ENCODE data around the gene GRAP.

DNA sequence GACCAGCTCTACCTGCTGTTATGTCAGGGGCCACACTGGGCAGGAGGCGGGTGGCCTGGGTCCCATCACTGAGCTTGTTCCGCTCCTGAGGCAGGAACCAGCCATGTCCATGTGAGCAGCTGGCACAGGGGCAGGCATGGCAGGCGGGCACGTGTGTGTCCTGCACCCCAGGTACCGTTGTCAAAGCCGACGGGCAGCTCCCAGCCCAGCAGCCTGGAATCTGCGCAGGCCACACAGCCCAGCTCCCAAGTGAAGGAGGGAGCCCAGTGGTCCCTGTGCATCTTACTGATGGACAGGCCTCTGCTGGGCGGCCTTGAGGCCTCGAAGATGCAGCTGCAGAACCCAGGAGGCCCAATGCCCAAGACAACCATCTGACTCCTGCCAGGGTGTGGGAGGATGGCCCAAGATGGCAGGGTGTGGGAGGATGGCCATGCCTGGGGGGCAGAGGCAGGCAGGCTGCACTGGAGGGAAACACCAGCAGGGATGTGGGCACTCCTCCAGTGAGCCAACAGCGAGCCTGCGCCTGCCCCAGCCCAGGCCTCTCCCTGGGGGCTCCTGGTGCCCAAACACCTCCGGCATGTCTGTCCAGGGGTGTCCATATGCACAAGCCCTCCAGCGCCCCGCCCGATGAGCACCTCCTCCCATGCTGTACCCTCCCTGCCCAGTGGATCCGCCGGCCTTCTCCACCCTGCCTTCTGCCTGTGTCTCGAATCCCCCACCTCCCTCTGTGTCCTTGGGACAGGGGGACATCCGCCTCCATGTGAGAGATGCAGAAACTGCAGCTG, 55.0 kb downstream of the GRAP start:
- TF ChIP-seq, protein P1, sequence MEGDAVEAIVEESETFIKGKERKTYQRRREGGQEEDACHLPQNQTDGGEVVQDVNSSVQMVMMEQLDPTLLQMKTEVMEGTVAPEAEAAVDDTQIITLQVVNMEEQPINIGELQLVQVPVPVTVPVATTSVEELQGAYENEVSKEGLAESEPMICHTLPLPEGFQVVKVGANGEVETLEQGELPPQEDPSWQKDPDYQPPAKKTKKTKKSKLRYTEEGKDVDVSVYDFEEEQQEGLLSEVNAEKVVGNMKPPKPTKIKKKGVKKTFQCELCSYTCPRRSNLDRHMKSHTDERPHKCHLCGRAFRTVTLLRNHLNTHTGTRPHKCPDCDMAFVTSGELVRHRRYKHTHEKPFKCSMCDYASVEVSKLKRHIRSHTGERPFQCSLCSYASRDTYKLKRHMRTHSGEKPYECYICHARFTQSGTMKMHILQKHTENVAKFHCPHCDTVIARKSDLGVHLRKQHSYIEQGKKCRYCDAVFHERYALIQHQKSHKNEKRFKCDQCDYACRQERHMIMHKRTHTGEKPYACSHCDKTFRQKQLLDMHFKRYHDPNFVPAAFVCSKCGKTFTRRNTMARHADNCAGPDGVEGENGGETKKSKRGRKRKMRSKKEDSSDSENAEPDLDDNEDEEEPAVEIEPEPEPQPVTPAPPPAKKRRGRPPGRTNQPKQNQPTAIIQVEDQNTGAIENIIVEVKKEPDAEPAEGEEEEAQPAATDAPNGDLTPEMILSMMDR (IDR thresholded peaks at IDR 0.05): no peak
- TF ChIP-seq POLR2A (IDR thresholded peaks at IDR 0.05): no peak
